H9 (cell line): ENCODE data around the gene MYLK. TPM values are rescaled to one million over a fixed set of nuclear protein-coding genes. Genes with fewer than 3 reads are reported as not detected.

Source experiments
- DNase-seq: peaks from one replicate; pipeline ENCODE4 v3.0.0-alpha.2; 2017
- H2AFZ ChIP-seq: one replicate; pipeline ENCODE4 v1.6.1; 2013; ENCODE audit warnings: mild to moderate bottlenecking, low read length, control low read depth, moderate library complexity
- H2AK5ac ChIP-seq: 2 replicates; pipeline ENCODE4 v1.6.1; 2013; ENCODE audit warnings: low read length, control low read depth, mixed read lengths; ENCODE audit not compliant: insufficient read length
- H2BK120ac ChIP-seq: one replicate; pipeline ENCODE4 v1.6.1; 2013; ENCODE audit warnings: low read depth, mild to moderate bottlenecking, low read length, control low read depth, inconsistent platforms; ENCODE audit not compliant: poor library complexity, severe bottlenecking
- H2BK12ac ChIP-seq: 2 replicates; pipeline ENCODE4 v1.6.1; 2013; ENCODE audit warnings: low read length, control low read depth, mixed read lengths, low read depth; ENCODE audit not compliant: insufficient read length
- H2BK15ac ChIP-seq: 2 replicates; pipeline ENCODE4 v1.6.1; 2013; ENCODE audit warnings: low read depth, low read length, control low read depth
- H2BK20ac ChIP-seq: one replicate; pipeline ENCODE4 v1.6.1; 2013; ENCODE audit warnings: low read depth, mild to moderate bottlenecking, low read length, control low read depth, inconsistent platforms; ENCODE audit not compliant: poor library complexity, severe bottlenecking
- H2BK5ac ChIP-seq: 2 replicates; pipeline ENCODE4 v1.6.1; 2013; ENCODE audit warnings: low read length, control low read depth, mixed read lengths; ENCODE audit not compliant: insufficient read length
- H3K14ac ChIP-seq: 2 replicates; pipeline ENCODE4 v1.6.1; 2013; ENCODE audit warnings: low read length, control low read depth; ENCODE audit not compliant: insufficient read depth
- H3K18ac ChIP-seq: 2 replicates; pipeline ENCODE4 v1.6.1; 2013; ENCODE audit warnings: low read depth, mild to moderate bottlenecking, mixed read lengths, low read length, control low read depth; ENCODE audit not compliant: insufficient read length
- H3K23ac ChIP-seq: 2 replicates; pipeline ENCODE4 v1.6.1; 2013; ENCODE audit warnings: low read length, control low read depth, mixed read lengths, low read depth; ENCODE audit not compliant: insufficient read length
- H3K23me2 ChIP-seq: 2 replicates; pipeline ENCODE4 v1.6.1; 2013; ENCODE audit warnings: low read depth, mild to moderate bottlenecking, mixed read lengths, low read length, control low read depth; ENCODE audit not compliant: insufficient read length, poor library complexity, severe bottlenecking
- H3K27ac ChIP-seq: 2 replicates; pipeline ENCODE4 v1.5.1; 2013; ENCODE audit warnings: low read length, control low read depth, mixed read lengths, low read depth; ENCODE audit not compliant: insufficient read length
- H3K27me3 ChIP-seq: 2 replicates; pipeline ENCODE4 v1.6.1; 2013; ENCODE audit warnings: low read length, control low read depth, inconsistent platforms; ENCODE audit not compliant: insufficient read depth
- H3K4ac ChIP-seq: 2 replicates; pipeline ENCODE4 v1.6.1; 2013; ENCODE audit warnings: low read depth, mild to moderate bottlenecking, control low read depth, inconsistent platforms, low read length, moderate library complexity
- H3K4me1 ChIP-seq: 2 replicates; pipeline ENCODE4 v1.6.1; 2013; ENCODE audit warnings: low read length, control low read depth, inconsistent platforms; ENCODE audit not compliant: insufficient read depth
- H3K4me2 ChIP-seq: 2 replicates; pipeline ENCODE4 v1.6.1; 2013; ENCODE audit warnings: low read length, control low read depth, mixed read lengths; ENCODE audit not compliant: insufficient read length, insufficient read depth
- H3K56ac ChIP-seq: 2 replicates; pipeline ENCODE4 v1.6.1; 2013; ENCODE audit warnings: low read depth, mild to moderate bottlenecking, mixed read lengths, low read length, control low read depth; ENCODE audit not compliant: insufficient read length
- H3K79me1 ChIP-seq: 2 replicates; pipeline ENCODE4 v1.6.1; 2013; ENCODE audit warnings: low read depth, mild to moderate bottlenecking, moderate library complexity, low read length, control low read depth, inconsistent platforms; ENCODE audit not compliant: insufficient read depth, poor library complexity, severe bottlenecking
- H3K79me2 ChIP-seq: 2 replicates; pipeline ENCODE4 v1.6.1; 2013; ENCODE audit warnings: low read length, control low read depth, inconsistent platforms; ENCODE audit not compliant: insufficient read depth
- H3K9ac ChIP-seq: 2 replicates; pipeline ENCODE4 v1.6.1; 2013; ENCODE audit warnings: low read length, control low read depth, mixed read lengths; ENCODE audit not compliant: insufficient read length; ENCODE audit errors: extremely low read depth
- H3K9me3 ChIP-seq: one replicate; pipeline ENCODE4 v1.6.1; 2013; ENCODE audit warnings: low read depth, low read length, inconsistent platforms; ENCODE audit not compliant: control insufficient read depth
- H3T11ph ChIP-seq: one replicate; pipeline ENCODE4 v1.6.1; 2013; ENCODE audit warnings: mild to moderate bottlenecking, low read length, control low read depth, inconsistent platforms
- H4K20me1 ChIP-seq: one replicate; pipeline ENCODE4 v1.6.1; 2013; ENCODE audit not compliant: control insufficient read depth, insufficient read length, insufficient read depth
- H4K5ac ChIP-seq: 2 replicates; pipeline ENCODE4 v1.6.1; 2013; ENCODE audit warnings: low read depth, mild to moderate bottlenecking, mixed read lengths, low read length, control low read depth; ENCODE audit not compliant: insufficient read length
- H4K8ac ChIP-seq: replicated peaks from 2 replicates; pipeline ENCODE4 v1.6.1; 2013; ENCODE audit warnings: low read length, control low read depth, mixed read lengths, low read depth; ENCODE audit not compliant: insufficient read length
- H4K91ac ChIP-seq: 2 replicates; pipeline ENCODE4 v1.6.1; 2013; ENCODE audit warnings: low read depth, mild to moderate bottlenecking, moderate library complexity, mixed read lengths, low read length, control low read depth; ENCODE audit not compliant: insufficient read length
- H3K27ac Mint-ChIP-seq, 3 experiments: 2 replicates in 2 of 3; 3 replicates in 1 of 3; pipeline ENCODE4 v1.8.0; 2020 to 2021; ENCODE audit warnings: mixed read lengths in 3 of 3, mild to moderate bottlenecking in 1 of 3, moderate library complexity in 1 of 3
- H3K27me3 Mint-ChIP-seq: 2 replicates; pipeline ENCODE4 v1.8.0; 2021; ENCODE audit warnings: low read depth, mild to moderate bottlenecking, moderate library complexity, mixed read lengths
- H3K36me3 Mint-ChIP-seq, 3 experiments: 2 replicates in 2 of 3; 3 replicates in 1 of 3; pipeline ENCODE4 v1.8.0; 2020 to 2021; ENCODE audit warnings: low read depth in 3 of 3, mixed read lengths in 3 of 3; ENCODE audit not compliant: insufficient read depth in 1 of 3
- H3K4me1 Mint-ChIP-seq, 2 experiments: 2 replicates each; pipeline ENCODE4 v1.8.0; 2020; ENCODE audit warnings: mixed read lengths in 2 of 2
- H3K4me3 Mint-ChIP-seq, 2 experiments: 2 replicates in 1 of 2; 3 replicates in 1 of 2; pipeline ENCODE4 v1.8.0; 2020 to 2021; ENCODE audit warnings: mild to moderate bottlenecking in 2 of 2, mixed read lengths in 2 of 2, moderate library complexity in 1 of 2
- H3K9me3 Mint-ChIP-seq, 2 experiments: 2 replicates in 1 of 2; 3 replicates in 1 of 2; pipeline ENCODE4 v1.8.0; 2020; ENCODE audit warnings: mild to moderate bottlenecking in 2 of 2, mixed read lengths in 2 of 2, moderate library complexity in 1 of 2
- CTCF ChIP-seq: fragments of 200-600 bp; sonication (generic); conservative IDR thresholded peaks from 3 replicates; pipeline ENCODE4 v1.8.0; 2021; ENCODE audit warnings: antibody characterized with exemption, mild to moderate bottlenecking
- WGBS: extraction: QIAGEN DNeasy Blood & Tissue Kit; methylation state at CpG from one replicate; pipeline ENCODE4 v1.1.7; 2013; ENCODE audit warnings: missing lambda C conversion rate, low lambda C conversion rate, mixed read lengths; ENCODE audit not compliant: insufficient read length; ENCODE audit errors: extremely low coverage; 5-methylcytosine and 5-hydroxymethylcytosine counted together
- total RNA-seq: library from RNA; stranded (reverse); gene quantifications from 2 replicates; pipeline ENCODE4 v1.2.1, GENCODE V29; 2021

Gene MYLK
- total RNA-seq, 1 experiment from 2014 or later, result 10.1 TPM

- Histone ChIP-seq H4K8ac (no peak overlapping the region), H2BK120ac (no peak overlapping the region), H2BK15ac (no peak overlapping the region), H2BK12ac (no peak overlapping the region), H3K79me1 (no peaks in the 10 kb centered on the region), H2AK5ac (no peak overlapping the region), H3K23me2 (no peaks in the 10 kb centered on the region), H3K27me3 (no peaks in the 10 kb centered on the region), H3K9me3 (no peaks in the 10 kb centered on the region), H4K91ac (no peak overlapping the region), H3K23ac (no peak overlapping the region), H3K4me2 (no peak overlapping the region), H4K20me1 (no peaks in the 10 kb centered on the region), H3K4me1 (no peaks in the 10 kb centered on the region; the same call in 1 of the 2 replicates), H2BK5ac (no peak overlapping the region), H3K27ac (no peak overlapping the region), H3K4ac (no peak overlapping the region), H3K14ac (no peak overlapping the region), H4K5ac (no peak overlapping the region), H3T11ph (no peak overlapping the region), H3K56ac (no peak overlapping the region), H3K9ac (no peak overlapping the region), H2BK20ac (no peak overlapping the region), H3K79me2 (no peaks in the 10 kb centered on the region), H2AFZ (no peak overlapping the region), H3K18ac (no peak overlapping the region)
- Mint-ChIP-seq H3K9me3 (no peaks in the 10 kb centered on the region), H3K36me3 (no peaks in the 10 kb centered on the region; a peak in 2 of 7 replicates), H3K27me3 (no peaks in the 10 kb centered on the region), H3K27ac (no peak overlapping the region), H3K4me3 (no peak overlapping the region), H3K4me1 (peaks cover 0 to 4% of the 10 kb centered on the region in 2 experiments; a peak in 2 of 4 replicates)
- no peak for TF ChIP-seq CTCF
- DNase-seq, result no peak
- no CpG with 5 or more reads among the region's 3 CpGs for WGBS
Measured at GRCh38 chr3:123785602-123786001, 98.5 kb downstream of the MYLK start.
